ENCODE measurements around the gene CORIN.
"Not testable (repeated sequence)": the region's sequence is repeated elsewhere in the genome, so short reads cannot be mapped to it uniquely, and the experiment has no call there.

CORIN gene

GRCh38 chr4:47691757-47692383 lies 146.0 kb downstream of the CORIN start:
- H2BK120ac ChIP-seq (ENCODE audit: low read depth, low read length) = not testable (repeated sequence)

GRCh38 chr4:47690611-47691010 lies 147.3 kb downstream of the CORIN start:
- no CpG with 5 or more reads among the region's 3 CpGs for WGBS (ENCODE audit: extremely low coverage, insufficient coverage, low lambda C conversion rate)

More at GRCh38 chr4:47691757-47692383, 146.0 kb downstream of the CORIN start:
- H3K79me2 ChIP-seq (ENCODE audit: control insufficient read depth, insufficient read depth, low read length); H3K27me3 ChIP-seq (ENCODE audit: insufficient read depth, low read length, poor library complexity); H3K4ac ChIP-seq (ENCODE audit: low read depth, low read length); H3K4me3 ChIP-seq (ENCODE audit: low read length); H3K56ac ChIP-seq (ENCODE audit: low read length); H3K36me3 ChIP-seq (ENCODE audit: control insufficient read depth, insufficient read depth, low read length); H3K4me2 ChIP-seq (ENCODE audit: low read length); H3K18ac ChIP-seq (ENCODE audit: low read length); H4K8ac ChIP-seq (ENCODE audit: low read depth, low read length); H2BK15ac ChIP-seq (replicated peaks; ENCODE audit: low read depth); H3K9ac ChIP-seq (ENCODE audit: low read length); H2AK5ac ChIP-seq (ENCODE audit: low read length); H4K5ac ChIP-seq (ENCODE audit: low read length); H3K27ac ChIP-seq (ENCODE audit: low read depth, low read length); H3K4me1 ChIP-seq (ENCODE audit: control insufficient read depth, low read depth, low read length); H2BK5ac ChIP-seq (ENCODE audit: low read length); DNase-seq; H3K79me1 ChIP-seq (ENCODE audit: low read length); H3K23ac ChIP-seq (ENCODE audit: low read length): not testable (repeated sequence)
- WGBS (ENCODE audit: extremely low coverage, insufficient coverage, low lambda C conversion rate) = no CpG with 5 or more reads among the region's 1 CpG

GRCh38 chr4:47686294-47686872 lies 151.5 kb downstream of the CORIN start:
- Histone ChIP-seq H3K27ac (ENCODE audit: low read depth, low read length) (no peak overlapping the region), H3K27me3 (ENCODE audit: insufficient read depth, low read length, poor library complexity) (no peaks in the 10 kb centered on the region), H2AK5ac (ENCODE audit: low read length) (no peak overlapping the region), H4K8ac (ENCODE audit: low read depth, low read length) (no peak overlapping the region), H3K23ac (ENCODE audit: low read length) (no peak overlapping the region), H3K4ac (ENCODE audit: low read depth, low read length) (no peak overlapping the region), H3K4me1 (ENCODE audit: control insufficient read depth, low read depth, low read length) (no peaks in the 10 kb centered on the region), H3K18ac (ENCODE audit: low read length) (no peak overlapping the region), H3K9ac (ENCODE audit: low read length) (no peak overlapping the region), H3K4me3 (ENCODE audit: low read length) (no peak overlapping the region), H3K79me1 (ENCODE audit: low read length) (no peaks in the 10 kb centered on the region), H4K5ac (ENCODE audit: low read length) (no peak overlapping the region), H3K56ac (ENCODE audit: low read length) (no peak overlapping the region), H2BK15ac (replicated peaks; ENCODE audit: low read depth) (no peak overlapping the region), H2BK5ac (ENCODE audit: low read length) (no peak overlapping the region), H3K79me2 (ENCODE audit: control insufficient read depth, insufficient read depth, low read length) (no peaks in the 10 kb centered on the region), H3K36me3 (ENCODE audit: control insufficient read depth, insufficient read depth, low read length) (no peaks in the 10 kb centered on the region), H3K4me2 (ENCODE audit: low read length) (no peak overlapping the region), H2BK120ac (ENCODE audit: low read depth, low read length) (no peak overlapping the region)
- peak; percentile 65 for DNase-seq
- no CpG with 5 or more reads among the region's 9 CpGs for WGBS (ENCODE audit: extremely low coverage, insufficient coverage, low lambda C conversion rate)

More at GRCh38 chr4:47690611-47691010, 147.3 kb downstream of the CORIN start:
- Histone ChIP-seq H3K4me3 (ENCODE audit: low read length) (no peak overlapping the region), H4K5ac (ENCODE audit: low read length) (no peak overlapping the region), H3K4ac (ENCODE audit: low read depth, low read length) (no peak overlapping the region), H3K27ac (ENCODE audit: low read depth, low read length) (no peak overlapping the region), H3K56ac (ENCODE audit: low read length) (no peak overlapping the region), H3K79me1 (ENCODE audit: low read length) (no peaks in the 10 kb centered on the region), H2BK5ac (ENCODE audit: low read length) (no peak overlapping the region), H4K8ac (ENCODE audit: low read depth, low read length) (no peak overlapping the region), H3K27me3 (ENCODE audit: insufficient read depth, low read length, poor library complexity) (no peaks in the 10 kb centered on the region), H3K9ac (ENCODE audit: low read length) (no peak overlapping the region), H3K18ac (ENCODE audit: low read length) (no peak overlapping the region), H3K23ac (ENCODE audit: low read length) (no peak overlapping the region), H3K36me3 (ENCODE audit: control insufficient read depth, insufficient read depth, low read length) (no peaks in the 10 kb centered on the region), H2AK5ac (ENCODE audit: low read length) (no peak overlapping the region), H2BK120ac (ENCODE audit: low read depth, low read length) (no peak overlapping the region), H3K4me2 (ENCODE audit: low read length) (no peak overlapping the region), H3K79me2 (ENCODE audit: control insufficient read depth, insufficient read depth, low read length) (no peaks in the 10 kb centered on the region), H3K4me1 (ENCODE audit: control insufficient read depth, low read depth, low read length) (no peaks in the 10 kb centered on the region), H2BK15ac (replicated peaks; ENCODE audit: low read depth) (no peak overlapping the region)
- DNase-seq = no peak

GRCh38 chr4:47675806-47676205 lies 162.1 kb downstream of the CORIN start:
- Histone ChIP-seq H4K8ac (ENCODE audit: low read depth, low read length) (no peak overlapping the region), H3K4me1 (ENCODE audit: control insufficient read depth, low read depth, low read length) (no peaks in the 10 kb centered on the region), H3K27me3 (ENCODE audit: insufficient read depth, low read length, poor library complexity) (no peaks in the 10 kb centered on the region), H3K79me1 (ENCODE audit: low read length) (no peaks in the 10 kb centered on the region), H3K56ac (ENCODE audit: low read length) (no peak overlapping the region), H3K36me3 (ENCODE audit: control insufficient read depth, insufficient read depth, low read length) (no peaks in the 10 kb centered on the region), H3K79me2 (ENCODE audit: control insufficient read depth, insufficient read depth, low read length) (no peaks in the 10 kb centered on the region), H3K18ac (ENCODE audit: low read length) (no peak overlapping the region), H2BK5ac (ENCODE audit: low read length) (no peak overlapping the region), H3K4me2 (ENCODE audit: low read length) (no peak overlapping the region), H2BK120ac (ENCODE audit: low read depth, low read length) (no peak overlapping the region), H3K4ac (ENCODE audit: low read depth, low read length) (no peak overlapping the region), H3K9ac (ENCODE audit: low read length) (no peak overlapping the region), H3K23ac (ENCODE audit: low read length) (no peak overlapping the region), H3K4me3 (ENCODE audit: low read length) (no peak overlapping the region), H2AK5ac (ENCODE audit: low read length) (no peak overlapping the region), H3K27ac (ENCODE audit: low read depth, low read length) (no peak overlapping the region), H4K5ac (ENCODE audit: low read length) (no peak overlapping the region), H2BK15ac (replicated peaks; ENCODE audit: low read depth) (no peak overlapping the region)
- WGBS (ENCODE audit: extremely low coverage, insufficient coverage, low lambda C conversion rate) = no CpG with 5 or more reads among the region's 2 CpGs
- no peak for DNase-seq

GRCh38 chr4:47674144-47674543 lies 163.7 kb downstream of the CORIN start:
- H3K4me1 ChIP-seq (ENCODE audit: control insufficient read depth, low read depth, low read length) = no peaks in the 10 kb centered on the region
- no peak overlapping the region for H3K27ac ChIP-seq (ENCODE audit: low read depth, low read length)
- H3K4me2 ChIP-seq (ENCODE audit: low read length) = no peak overlapping the region
- H4K8ac ChIP-seq (ENCODE audit: low read depth, low read length) = no peak overlapping the region
- H4K5ac ChIP-seq (ENCODE audit: low read length) = no peak overlapping the region
- no peak overlapping the region for H3K4ac ChIP-seq (ENCODE audit: low read depth, low read length)
- no peak overlapping the region for H3K4me3 ChIP-seq (ENCODE audit: low read length)
- H2BK15ac ChIP-seq (replicated peaks; ENCODE audit: low read depth) = no peak overlapping the region
- no peak for DNase-seq
- no peak overlapping the region for H3K9ac ChIP-seq (ENCODE audit: low read length)
- H2BK5ac ChIP-seq (ENCODE audit: low read length) = no peak overlapping the region
- H3K79me2 ChIP-seq (ENCODE audit: control insufficient read depth, insufficient read depth, low read length) = no peaks in the 10 kb centered on the region
- H3K36me3 ChIP-seq (ENCODE audit: control insufficient read depth, insufficient read depth, low read length) = no peaks in the 10 kb centered on the region
- H2AK5ac ChIP-seq (ENCODE audit: low read length) = no peak overlapping the region
- H3K79me1 ChIP-seq (ENCODE audit: low read length) = no peaks in the 10 kb centered on the region
- H3K56ac ChIP-seq (ENCODE audit: low read length) = no peak overlapping the region
- H3K23ac ChIP-seq (ENCODE audit: low read length) = no peak overlapping the region
- no peak overlapping the region for H3K18ac ChIP-seq (ENCODE audit: low read length)
- no peak overlapping the region for H2BK120ac ChIP-seq (ENCODE audit: low read depth, low read length)
- WGBS (ENCODE audit: extremely low coverage, insufficient coverage, low lambda C conversion rate) = no CpG with 5 or more reads among the region's 4 CpGs
- H3K27me3 ChIP-seq (ENCODE audit: insufficient read depth, low read length, poor library complexity) = no peaks in the 10 kb centered on the region

GRCh38 chr4:47672696-47673095 lies 165.2 kb downstream of the CORIN start:
- Histone ChIP-seq H2BK5ac (ENCODE audit: low read length) (no peak overlapping the region), H3K4me2 (ENCODE audit: low read length) (no peak overlapping the region), H3K23ac (ENCODE audit: low read length) (no peak overlapping the region), H3K36me3 (ENCODE audit: control insufficient read depth, insufficient read depth, low read length) (no peaks in the 10 kb centered on the region), H3K4me3 (ENCODE audit: low read length) (no peak overlapping the region), H3K56ac (ENCODE audit: low read length) (no peak overlapping the region), H3K27me3 (ENCODE audit: insufficient read depth, low read length, poor library complexity) (no peaks in the 10 kb centered on the region), H3K18ac (ENCODE audit: low read length) (no peak overlapping the region), H4K5ac (ENCODE audit: low read length) (no peak overlapping the region), H2BK120ac (ENCODE audit: low read depth, low read length) (no peak overlapping the region), H4K8ac (ENCODE audit: low read depth, low read length) (no peak overlapping the region), H3K27ac (ENCODE audit: low read depth, low read length) (no peak overlapping the region), H3K79me2 (ENCODE audit: control insufficient read depth, insufficient read depth, low read length) (no peaks in the 10 kb centered on the region), H3K4ac (ENCODE audit: low read depth, low read length) (no peak overlapping the region), H2BK15ac (replicated peaks; ENCODE audit: low read depth) (no peak overlapping the region), H2AK5ac (ENCODE audit: low read length) (no peak overlapping the region), H3K9ac (ENCODE audit: low read length) (no peak overlapping the region), H3K79me1 (ENCODE audit: low read length) (no peaks in the 10 kb centered on the region), H3K4me1 (ENCODE audit: control insufficient read depth, low read depth, low read length) (no peaks in the 10 kb centered on the region)
- no CpG with 5 or more reads among the region's 3 CpGs for WGBS (ENCODE audit: extremely low coverage, insufficient coverage, low lambda C conversion rate)
- no peak for DNase-seq
